ENCODE measurements around the gene TPGS2. TPM values are rescaled to one million over a fixed set of nuclear protein-coding genes. Genes with fewer than 3 reads are reported as not detected.

The TPGS2 gene
- total and polyA plus RNA-seq, 2 donors: 63.7 to 73.8 TPM

- 79% methylated on average over 3 of the region's 3 CpGs for WGBS
- no peak overlapping the region for H3K27ac ChIP-seq (ENCODE audit: low read depth)
- no peaks in the 10 kb centered on the region for H3K36me3 ChIP-seq (ENCODE audit: insufficient read depth)
- DNase-seq (ENCODE audit: extremely low spot score): no peak
- H3K4me1 ChIP-seq (ENCODE audit: insufficient read depth): no peaks in the 10 kb centered on the region
- no peak overlapping the region for H3K4me3 ChIP-seq (ENCODE audit: low read depth, low read length)
Observed at GRCh38 chr18:36813824-36814223, 15.0 kb downstream of the TPGS2 start.

DNA sequence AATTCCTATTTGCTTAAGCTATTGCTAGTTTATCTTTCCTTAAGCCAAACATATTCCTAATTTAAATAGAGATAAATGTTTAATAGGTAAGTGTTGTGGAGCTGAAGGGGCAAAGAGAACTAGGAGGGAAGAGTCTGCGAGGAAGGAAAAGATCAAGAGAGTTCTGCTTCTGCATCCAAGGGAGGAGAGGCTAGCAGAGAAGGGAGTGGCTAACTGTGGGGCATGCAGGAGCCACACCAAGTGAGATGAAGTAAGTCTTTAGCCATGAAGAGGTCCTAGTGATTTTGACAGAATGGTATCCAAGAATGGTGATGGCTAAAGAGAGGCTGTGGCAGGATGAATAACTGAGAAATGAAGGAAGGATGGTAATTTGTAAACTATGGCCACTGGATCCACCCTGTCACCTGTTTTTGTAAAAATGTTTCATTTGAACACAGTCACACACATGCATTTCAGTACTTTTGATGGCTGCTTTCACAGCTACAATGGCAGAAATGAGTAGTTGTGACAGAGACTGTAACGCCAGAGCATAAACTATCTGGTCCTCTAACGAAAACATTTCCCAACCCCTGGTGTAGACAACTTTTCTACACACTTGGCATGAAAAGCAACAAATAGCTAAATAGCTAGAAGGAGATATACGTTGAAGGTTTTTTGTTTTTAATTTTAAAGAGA is 15.6 kb downstream of the TPGS2 start:
- Histone ChIP-seq H3K4me1 (ENCODE audit: insufficient read depth) (no peaks in the 10 kb centered on the region), H3K27ac (ENCODE audit: low read depth) (no peak overlapping the region), H3K4me3 (ENCODE audit: low read depth, low read length) (no peak overlapping the region), H3K36me3 (ENCODE audit: insufficient read depth) (no peaks in the 10 kb centered on the region)
- no peak for DNase-seq (ENCODE audit: extremely low spot score)
- WGBS: 79% methylated on average over 4 of the region's 4 CpGs

DNA sequence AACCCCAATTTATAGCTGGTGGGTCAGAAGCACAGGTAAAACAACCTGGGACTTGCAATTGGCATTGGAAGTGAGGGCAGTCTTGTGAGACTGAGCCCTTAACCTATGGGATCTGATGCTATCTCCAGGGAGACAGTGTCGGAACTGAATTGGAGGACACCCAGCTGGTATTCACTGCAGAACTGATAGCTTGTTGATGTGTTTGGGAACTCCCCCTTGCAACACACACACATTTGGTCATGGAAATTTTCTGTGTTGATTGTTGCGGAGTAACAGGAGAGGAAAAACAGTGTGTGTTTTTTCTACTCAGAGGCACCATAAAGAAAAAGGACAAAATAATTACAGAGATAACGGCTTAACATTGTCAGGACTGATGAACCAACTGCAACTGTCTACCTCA is 16.1 kb downstream of the TPGS2 start:
- Histone ChIP-seq H3K27ac (ENCODE audit: low read depth) (no peak overlapping the region), H3K36me3 (ENCODE audit: insufficient read depth) (no peaks in the 10 kb centered on the region), H3K4me1 (ENCODE audit: insufficient read depth) (no peaks in the 10 kb centered on the region), H3K4me3 (ENCODE audit: low read depth, low read length) (no peak overlapping the region)
- no peak for DNase-seq (ENCODE audit: extremely low spot score)
- 70% methylated on average over 3 of the region's 3 CpGs for WGBS

DNA sequence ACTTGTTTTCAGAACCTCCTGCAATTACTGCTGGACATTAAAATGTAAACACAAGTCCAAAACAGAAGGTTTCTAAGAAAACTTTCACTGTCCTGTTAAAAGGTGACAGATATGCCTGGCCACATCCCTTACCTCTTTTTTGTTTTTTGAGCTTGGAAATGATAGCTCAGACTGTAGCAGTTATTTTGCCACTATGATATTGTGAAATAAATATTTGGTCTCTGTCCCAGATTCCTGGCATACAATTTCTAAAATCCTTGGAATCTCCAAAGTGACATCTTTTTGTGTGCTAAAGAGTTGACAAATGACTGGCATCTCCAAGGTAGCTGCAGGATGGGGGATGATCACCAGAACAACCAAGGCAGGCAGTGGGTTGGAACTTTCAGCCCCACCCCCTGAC is 16.8 kb downstream of the TPGS2 start:
- no peaks in the 10 kb centered on the region for H3K36me3 ChIP-seq (ENCODE audit: insufficient read depth)
- H3K27ac ChIP-seq (ENCODE audit: low read depth): no peak overlapping the region
- DNase-seq (ENCODE audit: extremely low spot score): no peak
- no peak overlapping the region for H3K4me3 ChIP-seq (ENCODE audit: low read depth, low read length)
- no peaks in the 10 kb centered on the region for H3K4me1 ChIP-seq (ENCODE audit: insufficient read depth)

GRCh38 chr18:36811430-36811829 is 17.4 kb downstream of the TPGS2 start:
- Histone ChIP-seq H3K4me3 (ENCODE audit: low read depth, low read length) (no peak overlapping the region), H3K27ac (ENCODE audit: low read depth) (no peak overlapping the region), H3K36me3 (ENCODE audit: insufficient read depth) (no peaks in the 10 kb centered on the region), H3K4me1 (ENCODE audit: insufficient read depth) (no peaks in the 10 kb centered on the region)
- WGBS: 63% methylated on average over 3 of the region's 3 CpGs
- DNase-seq (ENCODE audit: extremely low spot score): no peak

DNA sequence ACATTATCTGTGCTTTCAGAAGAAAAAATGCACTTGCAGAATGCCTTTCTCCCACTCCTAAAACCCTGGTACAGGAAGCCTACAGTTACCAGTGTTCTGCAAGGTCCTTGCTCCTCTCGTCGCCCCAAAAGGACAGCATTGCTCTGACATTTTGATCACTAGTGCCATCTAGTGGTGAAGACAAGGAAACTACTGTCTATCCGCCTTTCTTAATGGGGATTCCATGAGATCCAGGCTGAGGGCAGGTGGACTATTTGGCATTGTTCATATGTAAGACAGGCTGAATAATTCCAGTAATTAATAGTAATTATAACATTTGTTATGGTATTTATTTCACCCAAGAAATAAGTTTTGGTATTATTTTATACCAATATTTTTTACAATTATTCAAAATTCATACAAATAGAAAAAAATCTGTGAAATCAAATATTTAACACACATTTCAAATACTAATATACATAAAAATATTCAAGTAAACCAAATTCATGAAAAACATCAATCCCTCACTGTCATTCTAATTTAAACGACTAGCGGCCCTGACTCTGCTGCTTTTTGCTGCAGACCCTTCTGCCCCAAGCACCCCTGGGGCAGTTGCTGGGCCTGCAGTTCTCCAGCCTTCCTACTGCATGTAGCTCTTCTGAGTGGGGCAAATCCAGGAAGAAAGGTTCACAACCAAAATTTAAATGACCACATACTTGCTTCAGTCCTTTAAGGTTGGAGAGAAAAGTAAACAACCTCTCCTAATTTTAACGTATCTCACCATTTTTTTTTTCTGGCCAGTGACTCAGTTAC is 19.0 kb downstream of the TPGS2 start:
- Histone ChIP-seq H3K4me1 (ENCODE audit: insufficient read depth) (no peaks in the 10 kb centered on the region), H3K27ac (ENCODE audit: low read depth) (no peak overlapping the region), H3K36me3 (ENCODE audit: insufficient read depth) (no peaks in the 10 kb centered on the region), H3K4me3 (ENCODE audit: low read depth, low read length) (no peak overlapping the region)
- DNase-seq (ENCODE audit: extremely low spot score): peak; percentile 17
- WGBS: 43% methylated on average over 6 of the region's 6 CpGs

GRCh38 chr18:36808681-36809080 is 20.1 kb downstream of the TPGS2 start:
- DNase-seq (ENCODE audit: extremely low spot score): no peak
- no peak overlapping the region for H3K27ac ChIP-seq (ENCODE audit: low read depth)
- 86% methylated on average over 2 of the region's 2 CpGs for WGBS
- H3K4me3 ChIP-seq (ENCODE audit: low read depth, low read length): no peak overlapping the region
- no peaks in the 10 kb centered on the region for H3K4me1 ChIP-seq (ENCODE audit: insufficient read depth)
- H3K36me3 ChIP-seq (ENCODE audit: insufficient read depth): peaks cover 2% of the 10 kb centered on the region

DNA sequence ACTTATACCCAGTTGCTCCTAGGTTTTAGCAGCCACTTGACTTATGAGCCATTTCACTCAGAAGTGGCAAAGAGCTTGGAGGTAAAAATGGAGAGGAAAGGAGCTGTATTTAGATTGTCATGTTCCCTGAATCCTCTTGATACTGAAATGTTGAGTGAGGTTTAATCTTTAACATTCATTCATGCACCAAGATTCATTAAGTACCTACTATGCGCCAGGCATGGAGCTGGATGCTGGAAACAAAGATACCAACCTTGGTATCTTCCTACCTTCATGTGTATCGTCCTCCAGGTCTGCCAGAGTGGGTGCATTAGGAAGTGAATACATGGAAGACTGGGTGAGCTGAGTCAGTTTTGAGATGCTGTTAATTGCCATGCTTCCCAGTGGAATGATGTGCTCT is 23.7 kb downstream of the TPGS2 start:
- no peak for DNase-seq (ENCODE audit: extremely low spot score)
- H3K36me3 ChIP-seq (ENCODE audit: insufficient read depth): peaks cover 2% of the 10 kb centered on the region
- H3K4me1 ChIP-seq (ENCODE audit: insufficient read depth): no peaks in the 10 kb centered on the region
- over 99% methylated on average over 2 of the region's 2 CpGs for WGBS
- H3K27ac ChIP-seq (ENCODE audit: low read depth): no peak overlapping the region
- no peak overlapping the region for H3K4me3 ChIP-seq (ENCODE audit: low read depth, low read length)

- Histone ChIP-seq H3K36me3 (ENCODE audit: insufficient read depth) (no peaks in the 10 kb centered on the region), H3K4me3 (ENCODE audit: low read depth, low read length) (no peak overlapping the region), H3K4me1 (ENCODE audit: insufficient read depth) (no peaks in the 10 kb centered on the region), H3K27ac (ENCODE audit: low read depth) (no peak overlapping the region)
- no peak for DNase-seq (ENCODE audit: extremely low spot score)
- 92% methylated on average over 3 of the region's 3 CpGs for WGBS
Observed at GRCh38 chr18:36798738-36799473, 29.9 kb downstream of the TPGS2 start.

GRCh38 chr18:36792634-36793283 is 36.0 kb downstream of the TPGS2 start:
- Histone ChIP-seq H3K4me3 (ENCODE audit: low read depth, low read length) (no peak overlapping the region), H3K4me1 (ENCODE audit: insufficient read depth) (no peaks in the 10 kb centered on the region), H3K36me3 (ENCODE audit: insufficient read depth) (no peaks in the 10 kb centered on the region), H3K27ac (ENCODE audit: low read depth) (no peak overlapping the region)
- DNase-seq (ENCODE audit: extremely low spot score): no peak
- 97% methylated on average over 4 of the region's 4 CpGs for WGBS

GRCh38 chr18:36786686-36787085 is 42.1 kb downstream of the TPGS2 start:
- Histone ChIP-seq H3K4me1 (ENCODE audit: insufficient read depth) (no peaks in the 10 kb centered on the region), H3K27ac (ENCODE audit: low read depth) (no peak overlapping the region), H3K4me3 (ENCODE audit: low read depth, low read length) (no peak overlapping the region), H3K36me3 (ENCODE audit: insufficient read depth) (no peaks in the 10 kb centered on the region)
- DNase-seq (ENCODE audit: extremely low spot score): no peak
- WGBS: 62% methylated on average over 4 of the region's 4 CpGs

DNA sequence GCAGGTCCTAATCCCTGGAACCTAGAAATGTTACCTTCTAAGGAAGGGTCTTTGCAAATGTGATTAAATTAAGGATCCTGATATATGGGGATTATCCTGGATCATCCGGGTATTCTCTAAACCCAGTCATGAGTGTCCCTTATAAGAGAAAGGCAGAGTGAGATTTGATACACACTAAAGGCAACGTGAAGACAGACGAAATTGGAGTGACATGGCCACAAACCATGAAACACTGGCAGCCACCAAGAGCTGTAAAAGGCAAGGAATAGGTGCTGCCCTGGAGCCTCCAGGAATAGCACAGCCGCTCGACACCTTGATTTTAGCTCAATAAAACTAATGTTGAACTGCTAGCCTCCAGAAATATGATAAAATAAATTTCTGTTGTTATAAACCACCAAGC is 45.0 kb downstream of the TPGS2 start:
- DNase-seq (ENCODE audit: extremely low spot score): no peak
- 95% methylated on average over 5 of the region's 5 CpGs for WGBS
- Histone ChIP-seq H3K36me3 (ENCODE audit: insufficient read depth) (no peaks in the 10 kb centered on the region), H3K27ac (ENCODE audit: low read depth) (no peak overlapping the region), H3K4me1 (ENCODE audit: insufficient read depth) (no peaks in the 10 kb centered on the region), H3K4me3 (ENCODE audit: low read depth, low read length) (no peak overlapping the region)

DNA sequence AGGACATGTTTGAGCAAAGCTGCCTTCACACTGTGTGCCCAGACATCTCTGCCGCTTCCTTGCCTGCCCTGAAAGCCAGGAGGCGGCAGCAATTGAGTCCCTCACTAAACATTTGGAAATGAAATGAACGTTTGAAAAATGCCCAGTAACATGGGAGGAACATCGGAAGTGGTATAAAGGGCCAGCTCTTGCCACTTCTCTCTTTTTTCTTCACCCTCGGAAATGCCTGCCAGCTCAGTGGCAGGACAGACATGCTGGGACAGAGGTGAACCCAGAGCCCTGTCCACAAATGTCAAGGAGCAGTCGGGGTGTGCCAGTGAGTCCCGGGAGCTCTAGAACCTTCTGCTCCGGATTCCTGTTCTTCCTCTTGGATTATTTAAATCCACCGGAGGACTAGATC is 46.1 kb downstream of the TPGS2 start:
- H3K4me3 ChIP-seq (ENCODE audit: low read depth, low read length): no peak overlapping the region
- 80% methylated on average over 9 of the region's 9 CpGs for WGBS
- no peak overlapping the region for H3K27ac ChIP-seq (ENCODE audit: low read depth)
- H3K36me3 ChIP-seq (ENCODE audit: insufficient read depth): no peaks in the 10 kb centered on the region
- no peaks in the 10 kb centered on the region for H3K4me1 ChIP-seq (ENCODE audit: insufficient read depth)
- DNase-seq (ENCODE audit: extremely low spot score): no peak

All from urinary bladder (tissue), 4 donors.